ENCODE data around the gene CARTPT. TPM values are rescaled to one million over a fixed set of nuclear protein-coding genes. Genes with fewer than 3 reads are reported as not detected.

Gene CARTPT
- total and polyA plus RNA-seq, 2 of the 8 experiments (the other 6 are each of a cell fraction or from before 2014, with no cell fraction given), result not detected

- TF ChIP-seq YY1 (IDR thresholded peaks at IDR 0.05; ENCODE audit: low read depth, low read length) (no peak), TAF1 (IDR thresholded peaks at IDR 0.05; ENCODE audit: low read depth, low read length) (no peak), TAF7 (optimal IDR thresholded peaks at IDR 0.05; ENCODE audit: borderline replicate concordance, low read depth, low read length) (no peak), ATF2 (IDR thresholded peaks at IDR 0.05; ENCODE audit: low read length) (no peak), POU5F1 (IDR thresholded peaks at IDR 0.05; ENCODE audit: low read depth, low read length) (no peak), ATF3 (IDR thresholded peaks at IDR 0.05; ENCODE audit: insufficient read depth, low read depth, low read length) (no peak), NRF1 (IDR thresholded peaks at IDR 0.05; ENCODE audit: low read depth, low read length) (no peak), POLR2A (IDR thresholded peaks at IDR 0.05; ENCODE audit: control extremely low read depth in 1 of 2, low read depth in 2 of 2, low read length in 2 of 2) (no peak), SIX5 (IDR thresholded peaks at IDR 0.05; ENCODE audit: low read depth, low read length) (no peak), SP4 (IDR thresholded peaks at IDR 0.05; ENCODE audit: low read length) (no peak)
Observed at GRCh38 chr5:71744009-71744790, 25.1 kb downstream of the CARTPT start (continued).

Measured in H1 (cell line).